GM21528 (cell line): ENCODE measurements around the gene PIGC.

ENCODE experiments used
- ATAC-seq: cut with Tn5 transposase; IDR thresholded peaks from one replicate; pipeline ENCODE4 v1.9.1; 2021; ENCODE audit warnings: mild to moderate bottlenecking, moderate library complexity; ENCODE audit not compliant: unreplicated experiment, low FRiP score

PIGC gene

GRCh38 chr1:172431721-172432192 lies 12.1 kb downstream of the PIGC start:
- ATAC-seq, result no peak

DNA sequence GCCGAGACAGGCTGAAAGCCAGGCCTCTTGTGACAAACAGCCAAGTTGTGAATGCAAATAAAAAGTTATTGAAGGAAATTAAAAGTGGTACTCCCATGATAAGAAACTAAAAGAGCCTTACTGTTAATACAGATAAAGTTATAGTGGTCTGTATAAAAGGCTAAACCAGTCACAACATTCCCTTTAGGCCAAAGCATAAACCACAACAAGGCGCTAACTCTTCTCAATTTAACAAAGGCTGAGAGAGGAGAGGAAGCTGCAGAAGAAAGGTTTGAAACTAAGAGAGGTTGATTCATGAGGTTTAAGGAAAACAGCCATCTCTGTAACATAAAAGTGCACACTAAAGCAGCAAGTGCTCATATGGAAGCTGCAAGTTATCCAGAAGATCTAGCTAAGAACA lies 12.7 kb downstream of the PIGC start:
- ATAC-seq, result no peak

GRCh38 chr1:172430128-172430454 lies 13.8 kb downstream of the PIGC start:
- no peak for ATAC-seq

GRCh38 chr1:172429331-172430127 lies 14.3 kb downstream of the PIGC start:
- no peak for ATAC-seq

GRCh38 chr1:172427191-172427590 lies 16.7 kb downstream of the PIGC start:
- ATAC-seq, result no peak

DNA sequence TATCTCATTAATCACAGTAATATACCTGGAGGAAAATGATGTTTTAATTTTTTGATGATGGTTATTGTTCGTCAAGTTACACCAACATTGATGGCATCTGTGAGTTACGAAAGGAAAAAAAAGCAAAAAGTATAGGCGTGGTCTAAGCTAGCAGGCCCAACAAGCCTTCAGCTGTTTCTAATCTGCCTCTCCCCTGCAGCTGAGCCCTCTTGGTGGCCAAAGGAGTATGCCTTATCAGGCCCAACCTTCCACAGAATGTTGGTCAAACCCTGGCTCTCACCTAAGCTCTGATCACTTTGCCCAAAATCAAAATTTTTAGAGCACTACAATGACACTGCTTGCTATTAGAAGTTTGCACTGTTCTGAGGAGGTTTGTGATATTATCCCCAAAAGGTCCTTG lies 18.5 kb downstream of the PIGC start:
- no peak for ATAC-seq

GRCh38 chr1:172423336-172423735 lies 20.5 kb downstream of the PIGC start:
- ATAC-seq, result no peak

- no peak for ATAC-seq
These were observed 21.8 kb downstream of the PIGC start for GRCh38 chr1:172421974-172422604.

GRCh38 chr1:172420385-172420784 lies 23.5 kb downstream of the PIGC start, which contains the start of gene C1orf105:
Gene C1orf105, plus strand, starts transcription at chr1:172420685. Its CDS starts 201 bp downstream, at chr1:172420886.
- ATAC-seq, result no peak

GRCh38 chr1:172417557-172417956 lies 26.3 kb downstream of the PIGC start:
- ATAC-seq, result no peak

DNA sequence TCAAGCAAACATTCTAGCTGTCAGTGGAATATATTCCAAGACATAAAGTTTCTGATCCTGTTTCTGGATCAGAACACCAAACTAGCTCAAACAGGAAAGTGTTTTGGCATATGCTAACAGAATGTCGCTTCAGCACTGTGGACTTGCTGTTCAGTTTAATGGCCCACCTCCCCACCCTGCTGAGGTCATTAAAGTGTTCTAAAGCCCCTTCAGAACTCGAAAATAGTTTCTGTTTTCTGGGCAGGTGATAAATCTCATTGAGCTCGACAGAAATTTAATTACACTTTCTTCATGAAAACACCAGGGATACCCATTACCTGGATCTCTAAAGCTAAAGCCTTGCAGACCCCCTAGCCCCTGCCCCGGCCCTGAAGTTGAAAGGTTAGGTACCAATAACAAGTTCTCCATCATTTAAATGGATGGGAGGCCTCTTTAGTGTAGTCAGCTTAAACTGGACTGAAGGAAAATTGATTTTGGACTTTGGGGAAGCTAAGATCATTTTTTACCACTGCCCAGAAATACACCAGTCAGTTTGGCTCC lies 27.3 kb downstream of the PIGC start:
- ATAC-seq, result no peak

- no peak for ATAC-seq
These were observed 29.5 kb downstream of the PIGC start for GRCh38 chr1:172414331-172414730.

- ATAC-seq, result no peak
These were observed 32.0 kb downstream of the PIGC start for GRCh38 chr1:172411791-172412338.

DNA sequence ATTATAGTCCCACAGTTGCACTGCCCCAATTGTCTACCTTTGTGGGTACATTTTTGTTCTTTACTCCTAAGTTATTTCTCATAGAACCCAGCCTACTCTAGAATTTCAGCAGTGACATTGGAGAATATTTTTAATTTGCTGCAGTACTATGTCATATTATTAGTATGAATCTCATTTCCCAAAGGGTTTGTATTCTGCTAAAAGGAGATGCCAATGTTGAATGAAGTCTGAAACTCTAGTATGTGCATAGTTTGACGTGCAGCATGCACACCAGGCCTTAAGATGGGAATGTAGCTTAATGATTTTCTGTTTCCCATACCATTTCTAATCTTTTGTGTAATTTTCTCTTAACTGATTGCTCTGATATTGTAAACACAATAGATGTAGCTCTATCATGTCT lies 33.8 kb downstream of the PIGC start:
- no peak for ATAC-seq

GRCh38 chr1:172408958-172409357 lies 34.9 kb downstream of the PIGC start:
- no peak for ATAC-seq

- no peak for ATAC-seq
These were observed 36.9 kb downstream of the PIGC start for GRCh38 chr1:172406968-172407367.

DNA sequence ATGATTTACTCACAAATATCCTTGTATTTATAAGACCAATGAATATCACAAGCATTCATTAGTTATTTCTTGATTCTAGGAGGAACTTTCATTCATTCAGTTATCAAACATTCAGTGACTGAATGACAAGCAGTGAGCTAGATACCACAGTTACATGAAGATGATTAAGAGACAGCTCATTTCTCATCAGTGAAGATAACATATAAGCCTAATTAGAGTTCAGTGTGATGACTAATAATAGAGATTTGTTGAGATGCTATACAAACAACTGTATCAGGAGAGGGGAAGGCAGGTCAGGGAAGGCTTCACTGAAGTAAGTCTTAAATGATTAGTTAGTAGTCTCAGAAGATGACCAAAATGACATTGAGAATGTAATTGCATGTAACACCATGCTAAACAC lies 38.0 kb downstream of the PIGC start:
- ATAC-seq, result no peak

- ATAC-seq, result no peak
These were observed 39.7 kb downstream of the PIGC start for GRCh38 chr1:172404121-172404520.

GRCh38 chr1:172402878-172403569 lies 40.8 kb downstream of the PIGC start:
- no peak for ATAC-seq

DNA sequence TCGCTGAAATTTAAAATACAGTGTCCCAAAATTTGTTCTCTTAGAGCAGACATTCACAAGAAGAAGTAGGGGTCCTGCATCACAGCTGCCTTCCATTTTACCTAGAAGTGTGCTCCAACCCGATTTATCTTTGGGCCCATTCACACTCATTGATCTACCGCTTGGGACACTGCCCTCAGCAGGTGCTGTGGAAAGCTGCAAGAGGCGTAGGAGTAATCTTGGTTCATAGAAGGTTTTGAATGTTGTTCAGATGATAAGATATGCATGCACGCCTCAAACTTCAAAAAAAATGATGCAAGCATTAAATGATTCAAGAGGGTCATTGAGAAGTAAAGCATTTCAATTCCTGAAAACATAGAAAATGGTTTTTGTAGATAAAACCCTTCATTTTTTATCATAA lies 42.0 kb downstream of the PIGC start:
- no peak for ATAC-seq

DNA sequence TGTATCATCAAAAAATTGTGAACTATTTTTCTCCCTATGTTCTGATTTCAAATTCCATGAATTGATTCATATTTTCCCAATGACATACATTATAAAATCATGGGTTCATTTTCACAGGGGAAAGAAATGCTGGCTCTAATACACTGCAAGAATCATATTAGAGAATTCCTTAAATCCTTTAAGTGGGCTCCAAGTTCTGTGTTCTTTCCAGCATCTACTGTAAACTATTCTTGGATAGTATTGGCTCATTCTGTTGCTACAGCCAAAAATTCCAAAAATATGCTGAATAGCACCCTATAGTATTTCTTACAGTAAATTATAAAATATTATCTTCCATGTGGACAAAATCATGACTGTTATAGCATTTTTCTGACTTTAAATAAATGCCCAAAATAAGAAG lies 42.4 kb downstream of the PIGC start:
- ATAC-seq, result no peak
